Endothelial cell of umbilical vein (primary cell): ENCODE results near the gene EPS8. TPM values are rescaled to one million over a fixed set of nuclear protein-coding genes. Genes with fewer than 3 reads are reported as not detected.

Experiments used
- BruUV-seq: library from RNA; stranded (reverse); fragments of 400-500 nt; replicated peaks from 2 replicates; lab custom pipeline; 2021; lab: Mats Ljungman, UMichigan
- CTCF ChIA-PET: fragments of 300-600, 350-600 bp; sonication (Branson Sonifier 250); formaldehyde crosslinking; loops from one replicate; lab custom pipeline; 2021; ENCODE audit warnings: antibody characterized with exemption, inconsistent platforms; lab: Charles Lee
- POLR2A ChIA-PET: fragments of 300-600, 350-600 bp; sonication (Branson Sonifier 250); formaldehyde crosslinking; loops from one replicate; lab custom pipeline; 2021; ENCODE audit warnings: antibody characterized with exemption, inconsistent platforms; lab: Charles Lee
- DNase-seq: peaks from one replicate; pipeline ENCODE4 v3.0.0-alpha.2; 2011; ENCODE audit warnings: low read depth, low spot score
- FAIRE-seq: peaks from 2 replicates; lab custom pipeline; 2011; peaks lifted over from hg19 to GRCh38; lab: Jason Lieb, UNC
- H2AFZ ChIP-seq: 2 replicates; pipeline ENCODE4 v1.6.0; 2012; ENCODE audit warnings: low read depth, low read length, control low read depth, inconsistent platforms
- H3K27ac ChIP-seq: 2 replicates; pipeline ENCODE4 v1.5.1; 2011; ENCODE audit warnings: low read depth, mild to moderate bottlenecking, control low read depth, low read length, moderate library complexity; ENCODE audit not compliant: insufficient read depth
- H3K27me3 ChIP-seq, 2 experiments: 2 replicates each; pipeline versions ENCODE4 v1.6.0 to v1.6.1; 2011; ENCODE audit warnings: low read length in 2 of 2, mixed read lengths in 1 of 2; ENCODE audit not compliant: control insufficient read depth in 2 of 2, insufficient read depth in 2 of 2
- H3K36me3 ChIP-seq, 2 experiments: 2 replicates in 1 of 2; 3 replicates in 1 of 2; pipeline ENCODE4 v1.5.1; 2011; ENCODE audit warnings: low read length in 2 of 2, mild to moderate bottlenecking in 1 of 2, moderate library complexity in 1 of 2; ENCODE audit not compliant: control insufficient read depth in 2 of 2, insufficient read depth in 2 of 2; ENCODE audit errors: extremely low read depth in 1 of 2
- H3K4me1 ChIP-seq: 3 replicates; pipeline ENCODE4 v1.5.1; 2011; ENCODE audit warnings: mild to moderate bottlenecking, low read length; ENCODE audit not compliant: control insufficient read depth, insufficient read depth; ENCODE audit errors: extremely low read depth
- H3K4me2 ChIP-seq: 2 replicates; pipeline ENCODE4 v1.6.1; 2011; ENCODE audit warnings: low read length, control low read depth, mixed read lengths; ENCODE audit not compliant: insufficient read depth
- H3K4me3 ChIP-seq, 3 experiments: fragments of 200-600 bp in 1 of 3; sonication (generic), shearing (Covaris generic) in 1 of 3; replicated peaks in 1 of 3; 2 replicates each; pipeline ENCODE4 v1.5.1; 2011 to 2016; ENCODE audit warnings: control low read depth in 3 of 3, low read length in 3 of 3, mild to moderate bottlenecking in 2 of 3, inconsistent platforms in 1 of 3, low read depth in 1 of 3, moderate library complexity in 1 of 3; ENCODE audit not compliant: insufficient read depth in 1 of 3
- H3K79me2 ChIP-seq: 2 replicates; pipeline ENCODE4 v1.6.0; 2012; ENCODE audit warnings: low read length, inconsistent platforms; ENCODE audit not compliant: control insufficient read depth, insufficient read depth
- H3K9ac ChIP-seq: replicated peaks from 2 replicates; pipeline ENCODE3; 2011; ENCODE audit warnings: low read length, control low read depth; ENCODE audit not compliant: insufficient read depth; ENCODE audit errors: extremely low read depth
- H3K9me1 ChIP-seq: replicated peaks from 3 replicates; pipeline ENCODE4 v1.6.0; 2011; ENCODE audit warnings: mild to moderate bottlenecking, low read length; ENCODE audit not compliant: control insufficient read depth, insufficient read depth; ENCODE audit errors: extremely low read depth
- H3K9me3 ChIP-seq: replicated peaks from 2 replicates; pipeline ENCODE4 v1.5.1; 2012; ENCODE audit warnings: low read length, inconsistent platforms; ENCODE audit not compliant: control insufficient read depth, insufficient read depth
- H4K20me1 ChIP-seq: replicated peaks from 2 replicates; pipeline ENCODE3; 2011; ENCODE audit warnings: mild to moderate bottlenecking, low read length; ENCODE audit not compliant: control insufficient read depth, insufficient read depth; ENCODE audit errors: extremely low read depth
- CTCF ChIP-seq, 2 donors: IDR thresholded peaks; 1 replicate in 1 of 2; 2 replicates in 1 of 2; pipeline ENCODE4 v1.5.1; 2011; ENCODE audit warnings: low read length in 2 of 2, mild to moderate bottlenecking in 2 of 2, moderate library complexity in 2 of 2, control low read depth in 1 of 2, inconsistent platforms in 1 of 2, low read depth in 1 of 2; ENCODE audit not compliant: insufficient read depth in 1 of 2; ENCODE audit errors: extremely low read depth in 1 of 2
- EZH2 ChIP-seq: IDR thresholded peaks from 2 replicates; pipeline ENCODE4 v1.6.1; 2012; ENCODE audit warnings: borderline replicate concordance, low read depth, mild to moderate bottlenecking, moderate library complexity, low read length, inconsistent platforms; ENCODE audit not compliant: severe bottlenecking
- FOS ChIP-seq: IDR thresholded peaks from 2 replicates; pipeline ENCODE4 v1.6.1; 2011; ENCODE audit warnings: mild to moderate bottlenecking, low read length, moderate library complexity, borderline replicate concordance; ENCODE audit not compliant: insufficient read depth
- GATA2 ChIP-seq: IDR thresholded peaks from 2 replicates; pipeline ENCODE4 v1.7.0; 2011; ENCODE audit warnings: low read depth, mild to moderate bottlenecking, moderate library complexity, mixed read lengths, low read length; ENCODE audit not compliant: insufficient read length, insufficient read depth
- JUN ChIP-seq: IDR thresholded peaks from 2 replicates; pipeline ENCODE4 v1.6.1; 2011; ENCODE audit warnings: borderline replicate concordance, low read depth; ENCODE audit not compliant: insufficient read length, insufficient read depth
- MAX ChIP-seq: IDR thresholded peaks from 2 replicates; pipeline ENCODE4 v1.6.1; 2011; ENCODE audit not compliant: insufficient read depth, insufficient read length
- MYC ChIP-seq: IDR thresholded peaks from one replicate; pipeline ENCODE4 v1.6.1; 2011; ENCODE audit warnings: mild to moderate bottlenecking, low read depth, low read length
- POLR2A ChIP-seq: IDR thresholded peaks from 2 replicates; pipeline ENCODE4 v1.6.1; 2012; ENCODE audit warnings: low read depth, mild to moderate bottlenecking, control low read depth, low read length
- POLR2AphosphoS5 ChIP-seq: IDR thresholded peaks from 2 replicates; pipeline ENCODE4 v1.6.1; 2012; ENCODE audit warnings: low read depth, mild to moderate bottlenecking, control low read depth, low read length, moderate library complexity; ENCODE audit not compliant: insufficient read depth
- dilution Hi-C: fragments of 300-500 bp; cut with MboI; formaldehyde crosslinking; loops from one replicate; pipeline ENCODE4 v1.15.0; 2019; ENCODE audit warnings: low sequenced_read_pairs; ENCODE audit not compliant: extremely low pct_ligation_motif_present
- intact Hi-C: fragments of 100-400 bp; cut with micrococcal nuclease; formaldehyde crosslinking; loops from one replicate; pipeline ENCODE4 v1.10.0; 2022
- polyA plus RNA-seq, 4 experiments: library from polyadenylated mRNA; depleted of rRNA in 3 of 4; stranded (reverse) in 3 of 4; unstranded in 1 of 4; fragments of >200 nt; gene quantifications; 2 replicates each; pipeline versions ENCODE4 v1.2.1 to v1.2.3, GENCODE V29; 2011 to 2012; ENCODE audit warnings: missing spikeins in 1 of 4
- total RNA-seq: library from RNA; stranded (reverse); gene quantifications from 2 replicates; pipeline ENCODE4 v1.2.3, GENCODE V29; 2021

EPS8 gene
- total and polyA plus RNA-seq, 2 donors (not counting 3 experiments of a cell fraction or from before 2014, with no cell fraction given), result 8.4 to 11.9 TPM

GRCh38 chr12:15632708-15633107, 156.5 kb downstream of the EPS8 start:
- Histone ChIP-seq H4K20me1 (no peaks in the 10 kb centered on the region), H3K79me2 (no peaks in the 10 kb centered on the region), H3K4me3 (no peak overlapping the region), H3K4me2 (no peak overlapping the region), H3K36me3 (no peaks in the 10 kb centered on the region), H3K27ac (no peak overlapping the region), H2AFZ (no peak overlapping the region), H3K9me3 (no peaks in the 10 kb centered on the region), H3K9ac (no peak overlapping the region), H3K27me3 (no peaks in the 10 kb centered on the region), H3K9me1 (no peaks in the 10 kb centered on the region), H3K4me1 (peaks cover 79% of the 10 kb centered on the region)
- FAIRE-seq, result no peak
- BruUV-seq, result no TSS peak
- ChIA-PET POLR2A (no interaction called here), CTCF (no interaction called here)
- dilution Hi-C loops, result no loop called here
- no peak for TF ChIP-seq POLR2AphosphoS5
- TF ChIP-seq JUN, result no peak
- no peak for TF ChIP-seq MYC
- TF ChIP-seq POLR2A, result no peak
- no peak for TF ChIP-seq EZH2
- TF ChIP-seq FOS, result no peak
- no peak for TF ChIP-seq CTCF (IDR thresholded peaks at IDR 0.05; ENCODE audit: extremely low read depth in 1 of 2, insufficient read depth in 1 of 2, low read depth in 1 of 2, low read length in 2 of 2)
- TF ChIP-seq MAX, result no peak
- TF ChIP-seq GATA2, result no peak
- DNase-seq, result no peak
- intact Hi-C loops, result no loop called here
